Retinal pigment epithelial cell (primary cell): ENCODE results near the gene NEK11.

ENCODE experiments used
- DNase-seq: peaks from one replicate; pipeline ENCODE4 v3.0.0-alpha.2; 2010; ENCODE audit warnings: low read depth
- H3K4me3 ChIP-seq: 2 replicates; pipeline ENCODE4 v1.5.1; 2011; ENCODE audit warnings: mild to moderate bottlenecking, low read length, control low read depth, moderate library complexity
- CTCF ChIP-seq: conservative IDR thresholded peaks from 2 replicates; pipeline ENCODE4 v1.5.1; 2011; ENCODE audit warnings: low read depth, low read length, control low read depth, inconsistent platforms

The NEK11 gene

DNA sequence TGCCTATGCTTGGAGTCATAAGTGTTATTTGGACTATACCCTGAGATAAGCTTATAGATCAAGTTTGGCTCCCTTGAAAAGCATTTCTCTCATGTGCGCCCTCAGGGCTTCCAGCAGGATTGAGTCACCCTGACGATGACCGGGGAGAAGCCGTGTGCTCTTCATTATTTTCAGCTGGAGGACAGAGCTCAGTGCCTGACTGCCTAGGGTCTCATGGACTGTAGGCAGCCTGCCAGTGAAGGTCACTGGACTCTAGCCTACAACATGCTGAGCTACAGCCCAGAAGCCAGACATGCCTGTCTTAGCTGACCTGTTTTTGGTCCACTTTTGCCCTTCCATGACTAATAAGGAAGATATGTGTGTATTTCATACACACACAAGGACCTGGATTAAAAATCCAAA is 323.3 kb downstream of the NEK11 start:
- H3K4me3 ChIP-seq = no peak overlapping the region
- peak; percentile 40 for DNase-seq
- TF ChIP-seq CTCF = no peak

DNA sequence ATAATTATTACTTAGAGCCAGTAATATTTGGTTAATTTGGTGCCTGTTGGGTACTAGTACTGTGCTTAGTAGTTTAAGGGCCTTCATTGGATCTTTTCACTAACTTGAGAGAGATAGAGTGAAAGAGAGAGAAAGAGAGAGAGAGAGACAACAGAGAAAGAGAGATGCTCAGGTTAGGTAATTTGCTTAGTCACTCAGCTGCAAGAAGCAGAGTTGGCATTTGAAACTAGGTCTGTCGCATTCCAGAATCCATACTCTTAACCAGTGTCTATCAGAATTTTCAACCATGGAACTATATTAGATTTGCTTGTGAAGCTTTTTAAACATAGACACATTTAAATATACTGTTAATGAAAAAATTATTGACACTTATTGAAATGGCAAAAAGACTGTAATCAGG is 323.8 kb downstream of the NEK11 start:
- H3K4me3 ChIP-seq = no peak overlapping the region
- no peak for DNase-seq
- TF ChIP-seq CTCF = no peak

- H3K4me3 ChIP-seq = no peak overlapping the region
- no peak for DNase-seq
- no peak for TF ChIP-seq CTCF
Observed at GRCh38 chr3:131353016-131353877, 326.6 kb downstream of the NEK11 start.

DNA sequence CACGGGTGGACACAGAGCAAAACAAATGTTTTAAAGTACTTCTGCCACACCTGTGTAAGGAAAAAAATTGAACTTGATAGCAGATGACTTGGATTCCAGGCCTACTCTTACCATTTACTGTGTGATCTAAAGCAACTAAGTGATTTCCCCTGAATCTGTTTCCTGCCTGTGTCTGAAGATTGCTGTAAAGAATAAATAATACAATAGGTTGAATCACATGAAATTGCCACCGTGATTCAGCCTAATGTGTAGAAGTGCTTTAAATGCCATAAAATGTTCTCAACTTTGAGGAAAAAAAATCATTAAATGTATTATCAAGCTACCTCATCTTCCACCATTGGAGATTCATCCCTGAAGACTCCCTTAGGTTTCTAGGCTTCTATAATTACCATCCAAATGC is 327.3 kb downstream of the NEK11 start:
- no peak overlapping the region for H3K4me3 ChIP-seq
- DNase-seq = no peak
- no peak for TF ChIP-seq CTCF

DNA sequence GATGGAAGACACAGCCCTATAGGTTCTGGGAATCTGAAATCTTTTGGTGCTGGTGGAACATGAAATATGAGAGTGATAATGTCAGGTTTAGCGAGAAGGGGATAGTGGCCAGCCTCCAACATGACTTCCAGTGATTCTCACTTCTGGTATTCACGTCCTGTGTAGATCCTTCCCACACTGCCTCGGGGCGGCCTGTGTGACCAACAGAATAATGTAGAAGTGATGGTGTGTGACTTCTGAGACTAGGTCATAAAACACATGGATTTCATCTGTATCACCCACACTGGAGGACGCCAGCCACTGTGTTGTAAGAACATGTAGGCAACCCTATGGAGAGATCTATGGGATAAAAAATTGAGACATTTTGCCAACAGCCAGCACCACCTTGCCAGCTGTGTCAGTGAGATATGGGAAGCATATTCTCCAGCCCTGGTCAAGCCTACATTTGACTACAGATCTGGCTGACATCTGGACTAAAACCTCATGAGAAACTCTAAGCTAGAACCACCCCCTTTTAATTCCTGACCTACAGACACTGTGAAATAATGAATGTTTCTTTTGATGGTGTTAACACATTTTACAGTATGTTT is 329.4 kb downstream of the NEK11 start:
- no peak overlapping the region for H3K4me3 ChIP-seq
- no peak for TF ChIP-seq CTCF
- no peak for DNase-seq

DNA sequence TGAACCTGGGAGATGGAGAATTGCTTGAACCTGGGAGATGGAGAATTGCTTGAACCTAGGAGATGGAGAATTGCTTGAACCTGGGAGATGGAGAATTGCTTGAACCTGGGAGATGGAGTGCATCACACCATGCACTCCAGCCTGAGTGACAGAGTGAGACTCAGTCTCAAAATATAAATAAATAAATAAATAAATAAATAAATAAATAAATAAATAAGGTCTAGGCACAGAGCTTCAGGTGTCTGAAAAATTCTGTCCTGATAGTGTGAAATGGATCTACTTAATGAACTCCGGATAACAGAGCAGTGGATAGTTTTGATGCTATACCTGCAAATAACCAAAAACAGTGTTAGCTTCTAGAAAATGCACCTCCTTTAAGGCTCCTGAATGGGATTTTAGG is 330.6 kb downstream of the NEK11 start:
- no peak for TF ChIP-seq CTCF
- H3K4me3 ChIP-seq = no peak overlapping the region
- no peak for DNase-seq
